HG02588 (cell line): ENCODE data around the gene MTHFSD.

ENCODE experiments used
- ATAC-seq: cut with Tn5 transposase; IDR thresholded peaks from one replicate; pipeline ENCODE4 v1.9.1; 2021; ENCODE audit warnings: mild to moderate bottlenecking, moderate library complexity; ENCODE audit not compliant: unreplicated experiment

MTHFSD gene

DNA sequence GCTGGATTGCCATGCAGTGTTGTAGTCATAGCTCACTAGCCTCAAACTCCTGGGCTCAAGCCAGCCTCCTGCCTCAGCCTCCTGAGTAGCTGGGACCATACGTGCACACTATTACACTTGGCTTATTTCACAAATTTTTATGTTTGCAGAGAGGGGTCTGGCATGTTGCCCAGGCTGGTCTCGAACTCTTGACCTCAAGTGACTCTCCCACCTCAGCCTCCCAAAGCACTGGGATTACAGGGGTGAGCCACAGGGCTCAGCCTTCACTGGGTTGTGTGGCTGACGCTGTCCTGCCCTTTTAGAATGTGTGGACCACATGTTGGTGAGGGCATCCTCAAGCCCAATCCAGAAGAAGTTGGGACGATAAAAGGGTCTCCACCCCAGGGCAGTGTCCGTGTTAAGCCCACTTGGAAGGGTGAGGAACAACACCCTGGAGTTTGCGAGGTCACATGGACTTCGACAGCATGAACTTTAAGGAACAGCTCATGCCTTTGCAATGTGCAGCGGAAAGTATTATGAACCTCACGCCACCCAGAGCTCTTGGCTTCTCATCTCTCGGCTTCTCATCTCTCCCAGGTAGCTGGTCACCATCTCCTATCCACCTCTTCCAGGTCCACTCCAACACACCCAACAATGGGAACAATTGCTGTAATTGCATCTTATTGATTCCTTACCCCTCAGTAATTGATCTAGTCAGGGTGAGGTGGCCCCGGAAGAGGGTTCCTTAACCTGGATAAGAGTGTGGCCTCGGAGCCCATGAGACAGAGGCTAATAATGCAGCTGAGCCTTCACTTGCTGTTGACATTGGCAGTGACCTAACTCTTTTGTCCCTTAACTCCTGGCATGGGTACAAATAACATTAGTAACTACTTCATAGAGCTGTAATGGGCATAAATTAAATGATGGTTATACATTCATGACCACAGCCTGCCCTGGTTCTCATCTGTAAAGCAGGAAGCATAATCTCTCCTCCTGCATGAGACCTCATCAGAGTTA, 30.0 kb upstream of the MTHFSD start:
- ATAC-seq = no peak

DNA sequence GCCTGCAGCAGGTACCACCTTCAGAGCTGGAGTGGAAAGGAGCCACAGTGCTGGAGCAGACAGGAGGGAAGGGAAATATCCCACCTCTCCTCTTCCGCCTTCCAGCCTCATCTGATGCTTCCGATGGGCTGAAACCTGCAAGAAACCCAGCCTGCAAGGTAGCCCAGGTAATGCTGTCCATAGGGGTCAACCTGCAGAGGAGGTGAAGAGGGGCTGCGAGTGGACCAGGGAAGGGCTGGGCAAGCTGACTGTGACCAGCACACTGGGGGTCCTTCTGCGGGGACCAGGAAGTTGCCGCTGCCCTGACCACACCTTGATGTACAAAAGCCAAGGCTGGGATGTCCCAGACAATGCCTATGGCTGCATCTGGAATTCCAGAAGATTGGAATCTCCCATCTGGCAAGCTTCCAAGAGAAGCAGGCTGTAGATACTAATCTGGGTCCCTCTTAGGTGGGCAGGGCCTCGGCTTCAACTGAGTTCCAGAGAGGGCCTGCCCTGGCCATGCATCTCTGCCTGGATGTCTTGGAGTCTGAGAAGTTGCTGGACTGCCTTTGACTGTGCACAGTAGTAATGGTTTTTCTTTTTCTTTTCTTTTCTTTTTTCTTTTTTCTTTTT, 29.1 kb upstream of the MTHFSD start:
- no peak for ATAC-seq

DNA sequence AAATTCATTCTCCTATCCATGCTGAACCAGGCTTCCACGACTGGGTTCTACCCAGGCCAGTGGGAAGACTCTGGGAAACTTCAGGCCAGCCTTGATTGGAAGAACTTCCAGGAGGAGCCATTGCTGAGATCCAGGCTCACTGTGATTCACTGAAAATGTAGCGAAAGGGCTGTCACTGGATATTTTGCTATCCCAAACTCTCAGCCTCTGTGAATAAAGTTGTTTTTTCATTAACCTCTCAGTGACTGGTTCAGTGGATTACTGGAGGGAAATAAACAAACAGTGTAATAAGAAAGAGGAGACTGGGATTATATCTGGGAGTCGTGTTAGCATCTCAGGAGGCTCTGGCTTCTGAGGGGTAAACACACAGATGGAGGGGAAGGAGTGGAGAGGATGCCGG, 26.4 kb upstream of the MTHFSD start:
- no peak for ATAC-seq

DNA sequence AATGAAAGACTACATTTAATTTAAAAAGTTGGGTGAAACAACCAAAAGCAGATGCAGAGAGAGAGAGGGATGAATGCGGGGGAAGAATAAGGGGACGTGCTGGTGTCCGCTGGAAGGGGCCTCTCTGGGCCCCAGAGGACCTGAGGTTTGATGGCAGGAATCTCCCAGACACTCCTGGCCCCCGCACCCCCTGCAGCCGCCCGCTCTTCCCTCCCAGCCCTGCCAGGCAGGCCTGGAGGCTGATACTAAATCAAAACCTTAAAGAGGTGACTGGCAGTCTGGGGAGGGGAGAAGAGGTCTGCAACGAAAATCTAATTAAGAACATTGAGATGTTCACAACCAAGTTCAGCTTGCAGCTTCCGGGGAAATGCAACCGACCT, 25.7 kb upstream of the MTHFSD start:
- ATAC-seq = no peak

DNA sequence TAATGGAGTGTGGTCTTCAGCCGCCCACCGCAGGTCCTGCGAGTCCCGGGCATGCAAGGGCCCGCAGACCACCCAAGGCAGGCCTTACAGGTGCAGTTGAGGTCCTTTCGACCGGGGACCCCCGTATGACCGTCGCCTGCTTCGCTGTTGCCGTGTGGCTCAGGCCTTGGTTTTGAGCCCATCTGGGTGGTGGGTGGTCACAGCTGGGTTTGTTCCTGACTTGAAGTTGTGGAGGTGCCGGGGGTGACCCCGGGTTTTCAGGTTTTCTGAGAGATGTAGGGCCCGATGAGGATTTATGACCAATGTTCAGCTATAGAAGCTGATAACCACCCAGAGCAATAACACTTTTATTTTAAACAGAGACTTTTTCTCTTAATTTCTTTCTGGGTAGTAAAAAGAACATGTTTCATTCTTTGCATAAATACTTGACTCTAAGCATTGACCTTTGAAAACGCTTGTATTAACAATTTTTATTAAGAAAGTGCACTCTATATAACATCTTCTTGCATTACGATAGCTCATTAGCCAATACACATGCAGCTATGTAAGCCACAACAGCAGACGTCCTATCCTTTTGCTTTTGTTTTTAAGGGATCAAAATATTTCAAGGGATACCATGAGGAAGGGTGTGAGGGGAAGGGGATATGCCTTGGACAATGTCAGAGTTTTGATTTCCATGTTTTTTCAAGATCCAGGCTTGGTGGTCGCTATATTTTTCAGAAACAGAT, 25.2 kb upstream of the MTHFSD start:
- no peak for ATAC-seq

DNA sequence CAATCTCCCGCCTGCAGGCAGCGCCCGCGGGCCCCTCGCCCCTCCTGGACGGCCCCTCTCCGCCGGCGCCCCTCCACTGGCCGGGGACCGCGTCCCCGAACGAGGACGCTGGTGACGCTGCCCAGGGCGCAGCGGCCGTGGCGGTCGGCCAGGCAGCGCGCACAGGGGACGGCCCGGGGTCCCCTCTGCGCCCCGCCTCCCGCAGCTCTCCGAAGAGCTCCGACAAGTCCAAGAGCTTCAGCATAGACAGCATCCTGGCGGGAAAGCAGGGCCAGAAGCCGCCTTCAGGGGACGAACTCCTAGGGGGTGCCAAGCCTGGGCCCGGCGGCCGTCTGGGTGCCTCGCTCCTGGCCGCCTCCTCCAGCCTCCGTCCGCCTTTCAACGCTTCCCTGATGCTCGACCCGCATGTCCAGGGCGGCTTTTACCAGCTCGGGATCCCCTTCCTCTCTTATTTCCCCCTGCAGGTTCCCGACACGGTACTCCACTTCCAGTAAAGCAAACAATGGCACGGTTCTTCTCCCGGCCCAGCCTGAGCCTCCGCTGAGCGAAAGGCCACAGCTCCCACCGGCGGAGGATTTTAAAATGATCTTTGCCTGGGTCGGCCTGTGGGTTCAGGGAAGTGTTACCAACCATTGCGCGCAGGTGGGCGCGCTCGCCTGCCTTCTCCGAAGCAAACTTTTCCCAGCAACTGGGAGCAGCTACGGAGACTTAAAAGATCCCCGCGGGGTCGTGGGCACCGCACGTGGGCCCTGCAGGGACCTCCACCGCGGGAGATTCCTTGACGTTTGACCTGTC, 24.4 kb upstream of the MTHFSD start:
- no peak for ATAC-seq

DNA sequence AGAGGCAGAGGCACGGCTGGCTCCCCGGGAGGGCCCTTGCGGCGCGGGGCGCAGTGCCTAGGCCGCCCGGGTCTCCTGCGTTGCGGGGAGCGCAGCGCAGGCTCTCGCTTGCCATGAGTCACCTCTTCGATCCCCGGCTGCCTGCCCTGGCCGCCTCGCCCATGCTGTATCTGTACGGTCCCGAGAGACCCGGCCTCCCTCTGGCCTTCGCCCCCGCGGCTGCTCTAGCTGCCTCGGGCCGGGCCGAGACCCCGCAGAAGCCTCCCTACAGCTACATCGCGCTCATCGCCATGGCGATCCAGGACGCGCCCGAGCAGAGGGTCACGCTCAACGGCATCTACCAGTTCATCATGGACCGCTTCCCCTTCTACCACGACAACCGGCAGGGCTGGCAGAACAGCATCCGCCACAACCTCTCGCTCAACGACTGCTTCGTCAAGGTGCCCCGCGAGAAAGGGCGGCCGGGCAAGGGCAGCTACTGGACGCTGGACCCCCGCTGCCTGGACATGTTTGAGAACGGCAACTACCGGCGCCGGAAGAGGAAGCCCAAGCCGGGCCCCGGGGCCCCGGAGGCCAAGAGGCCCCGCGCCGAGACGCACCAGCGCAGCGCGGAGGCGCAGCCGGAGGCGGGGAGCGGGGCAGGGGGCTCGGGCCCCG, 23.7 kb upstream of the MTHFSD start:
- no peak for ATAC-seq

DNA sequence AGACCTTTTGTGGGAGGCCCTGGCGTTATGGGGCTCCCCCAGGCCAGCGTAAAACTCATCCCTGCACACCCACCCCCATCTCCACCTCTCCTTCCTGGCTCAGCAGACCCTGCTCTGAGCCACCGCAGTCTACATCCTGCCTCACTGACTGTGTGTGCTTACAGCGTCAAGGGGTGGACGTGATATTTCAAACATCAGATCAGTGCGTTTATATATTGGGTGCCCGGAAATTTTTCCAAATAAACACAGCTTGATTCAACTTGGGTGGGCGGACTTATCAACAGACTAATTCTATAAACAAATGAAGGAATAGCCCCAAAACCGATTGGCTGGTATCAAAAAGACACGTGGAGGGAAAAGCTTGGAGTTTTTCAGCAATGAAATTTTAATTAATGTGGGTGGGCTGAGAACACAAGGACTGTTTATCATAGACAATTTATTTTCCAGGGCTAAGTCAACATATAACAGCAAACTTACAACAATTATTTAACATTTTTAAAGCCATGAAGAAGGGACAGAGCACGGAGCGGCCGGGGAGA, 23.1 kb upstream of the MTHFSD start, which contains the start of gene FOXL1:
Gene FOXL1, plus strand, starts transcription at position 489 of the 539 bp plus-strand sequence. CDS start 175 bp downstream, outside the sequence.
- ATAC-seq = no peak

DNA sequence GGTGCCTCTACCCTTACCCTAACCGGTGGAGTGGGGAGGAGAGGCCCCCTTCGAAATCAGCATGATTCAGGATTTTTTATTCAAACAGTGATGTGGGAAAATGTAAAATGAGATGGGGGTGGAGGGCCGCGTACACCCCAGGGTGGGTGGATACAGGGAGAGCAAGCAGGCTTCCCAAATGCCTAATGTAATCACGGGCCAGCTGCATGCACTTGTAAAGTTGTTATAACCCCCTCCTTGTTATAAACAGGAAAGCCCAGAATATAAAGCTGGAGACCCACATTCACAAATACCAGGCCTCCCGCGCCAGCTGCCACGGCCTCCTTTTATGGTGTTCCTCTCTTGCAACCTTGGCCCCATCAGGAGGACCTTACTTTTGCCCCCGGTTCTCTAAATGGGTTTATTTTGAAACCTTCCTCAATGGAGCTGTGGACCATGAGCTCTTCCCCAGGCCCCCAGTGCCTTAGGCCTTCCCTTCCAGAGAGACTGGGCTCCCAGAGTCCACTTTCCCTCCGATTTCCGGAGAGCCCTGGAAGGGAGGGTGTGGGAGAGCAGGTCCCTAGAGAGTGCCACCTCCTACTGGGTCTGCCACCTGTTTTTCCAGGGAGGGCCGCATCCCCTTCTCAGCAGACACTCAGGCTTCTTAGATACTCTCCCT, 22.4 kb upstream of the MTHFSD start:
- no peak for ATAC-seq

DNA sequence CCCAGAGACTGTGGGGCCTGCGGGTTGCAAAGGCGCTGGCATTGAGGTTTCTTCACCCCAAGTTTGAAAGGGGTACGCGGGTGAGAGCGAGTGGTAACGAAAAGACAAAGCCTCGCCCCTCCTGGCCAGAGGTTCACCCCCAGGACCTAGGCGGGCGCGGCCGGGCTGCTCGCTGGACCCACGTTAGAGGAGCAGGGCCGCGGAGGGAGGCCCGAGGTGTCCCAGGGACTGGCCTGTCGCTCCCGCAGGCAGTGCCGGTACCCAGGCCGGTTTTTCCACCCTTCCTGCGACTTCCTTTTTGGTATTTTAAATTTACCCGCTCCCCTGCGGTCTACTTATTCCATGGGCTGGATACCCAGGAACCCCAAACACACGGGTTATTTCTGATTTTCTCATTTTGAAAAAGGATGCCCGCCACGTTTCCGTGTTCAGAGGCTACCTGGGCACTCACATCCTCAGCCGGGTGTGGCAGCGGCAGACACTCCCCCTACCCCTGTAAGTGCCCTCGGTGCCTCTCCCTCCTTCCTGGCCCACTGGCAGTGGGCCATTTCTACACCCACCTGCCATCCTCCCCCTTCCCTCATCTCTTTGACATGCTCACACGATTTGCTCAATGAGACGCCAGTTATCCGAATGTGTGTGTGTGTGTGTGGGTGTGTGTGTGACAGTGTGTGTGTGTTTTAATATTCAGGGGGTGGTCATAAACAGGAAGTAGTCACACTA, 21.7 kb upstream of the MTHFSD start:
- no peak for ATAC-seq

DNA sequence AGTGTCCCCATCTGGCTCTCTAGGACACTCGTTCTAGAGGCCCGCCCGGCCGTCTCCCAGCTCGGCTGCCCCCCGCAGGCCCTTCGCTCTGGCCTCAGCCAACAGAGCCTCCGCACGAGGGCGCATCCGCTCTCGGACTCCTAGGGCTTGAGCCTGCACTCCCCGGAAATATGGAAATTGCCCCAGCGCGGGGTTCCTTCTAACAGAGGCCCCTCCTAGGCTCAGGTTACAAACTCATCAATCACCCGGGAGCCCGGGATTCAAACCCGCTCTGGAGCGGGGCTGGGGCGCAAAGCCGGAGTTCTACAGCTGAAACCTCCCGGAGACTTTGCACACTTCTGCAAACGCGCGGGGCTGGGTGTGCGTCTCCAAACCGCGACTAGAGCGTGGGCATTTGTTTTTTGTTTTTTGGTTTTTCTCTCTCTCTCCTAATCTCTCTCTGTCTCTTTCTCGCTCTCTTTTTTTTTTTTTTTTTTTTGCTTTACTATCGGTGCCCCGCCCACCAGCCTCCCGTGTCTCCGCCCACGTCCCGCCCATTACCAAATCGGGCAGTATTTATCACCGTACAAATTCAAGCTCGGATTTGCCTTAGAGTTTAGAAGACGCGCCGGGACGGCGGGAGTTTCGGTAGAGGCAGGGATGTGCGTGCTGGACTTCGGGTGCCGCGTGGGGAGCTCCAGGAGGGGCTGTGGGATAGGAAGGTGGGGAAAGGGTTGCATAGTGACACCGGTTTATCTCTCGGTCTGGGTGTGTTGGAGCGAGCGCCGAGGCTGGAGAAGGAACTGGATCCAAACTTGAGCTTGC, 20.9 kb upstream of the MTHFSD start:
- no peak for ATAC-seq

DNA sequence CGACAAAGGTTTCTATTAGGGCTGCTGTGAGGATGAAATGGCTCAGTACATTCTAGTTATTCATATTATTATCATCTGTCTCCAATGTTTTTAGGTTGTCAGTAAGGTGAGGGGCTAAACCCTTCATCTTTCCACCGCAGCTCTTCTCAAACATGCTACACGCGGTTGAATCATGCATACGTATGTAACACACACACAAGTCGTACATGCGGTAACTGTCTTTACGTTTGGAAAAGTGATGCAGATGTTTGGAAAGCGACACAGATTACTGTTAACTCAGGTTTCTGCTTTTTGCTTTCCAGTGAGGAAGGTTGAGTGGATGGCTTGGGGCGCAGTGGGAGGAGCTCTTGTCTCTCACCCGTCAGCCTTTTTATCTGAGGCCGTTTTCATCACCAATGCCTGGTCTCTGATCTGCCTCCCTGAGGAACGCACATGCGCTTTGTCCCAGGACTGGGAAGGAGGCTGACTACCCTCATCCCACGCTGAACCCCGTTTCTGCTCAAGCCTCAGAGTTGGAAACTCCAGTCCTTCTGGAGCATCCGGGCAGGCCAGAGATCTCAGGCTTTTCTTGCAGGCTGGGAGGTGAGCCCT, 20.2 kb upstream of the MTHFSD start:
- no peak for ATAC-seq

DNA sequence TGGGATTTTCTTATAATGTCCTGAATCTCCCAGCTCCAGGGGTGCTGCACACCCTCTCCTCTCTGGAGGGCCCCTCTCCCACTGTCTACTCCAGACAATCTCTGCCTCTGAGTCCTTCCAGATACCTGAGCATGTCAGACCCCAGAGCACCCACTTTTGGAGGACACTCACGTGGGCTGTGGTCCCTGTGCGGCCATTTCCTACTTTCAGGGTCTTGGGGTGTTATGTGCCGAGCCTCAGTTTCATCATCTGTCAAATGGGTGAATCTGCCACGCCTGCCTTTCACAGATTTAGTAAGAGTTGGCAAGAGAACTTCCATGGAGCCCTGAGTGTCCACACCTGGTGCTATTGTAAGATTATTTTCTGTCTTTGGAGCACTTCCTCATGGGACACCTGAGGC, 19.6 kb upstream of the MTHFSD start:
- ATAC-seq = no peak

DNA sequence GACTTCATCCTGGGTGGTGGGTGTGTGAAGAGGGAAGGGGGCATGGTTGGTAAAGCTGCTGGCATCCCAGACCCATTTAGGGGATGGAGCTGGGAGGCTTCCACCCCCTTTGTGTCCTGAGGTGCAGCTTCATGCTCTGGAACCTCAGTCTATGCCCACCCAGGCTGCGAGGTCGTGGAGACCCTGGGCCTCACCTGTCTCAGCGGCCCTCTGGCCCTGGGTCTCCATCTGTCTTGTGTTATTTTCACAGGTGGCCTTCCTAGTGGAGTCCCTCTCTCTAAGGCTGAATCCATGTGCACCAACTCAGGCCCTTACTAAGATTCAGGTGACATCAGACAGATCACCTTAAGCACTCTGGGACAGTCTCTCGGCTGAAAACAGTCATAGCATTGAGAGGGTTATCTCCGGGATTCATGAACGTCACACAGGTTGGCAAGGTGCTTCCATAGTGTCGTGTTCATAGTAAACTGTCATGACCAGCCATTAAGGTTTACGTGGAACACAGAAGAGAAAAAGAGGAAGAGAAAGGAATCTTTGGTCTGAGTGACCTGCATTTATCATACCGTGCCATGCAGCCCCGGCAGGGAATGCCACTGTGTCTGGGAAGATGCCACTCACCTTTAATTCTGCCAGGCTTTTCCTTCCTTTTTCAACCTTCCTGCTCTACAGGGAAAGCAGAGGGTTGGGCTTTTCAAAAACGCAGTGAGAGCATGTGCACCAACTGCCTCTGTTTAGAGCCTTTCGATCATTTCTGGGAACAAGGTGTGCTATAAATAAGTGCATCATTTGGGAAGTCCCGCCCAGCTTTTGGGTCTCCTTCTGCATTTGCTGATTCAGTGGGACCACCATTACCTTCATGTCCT, 18.8 kb upstream of the MTHFSD start:
- no peak for ATAC-seq

DNA sequence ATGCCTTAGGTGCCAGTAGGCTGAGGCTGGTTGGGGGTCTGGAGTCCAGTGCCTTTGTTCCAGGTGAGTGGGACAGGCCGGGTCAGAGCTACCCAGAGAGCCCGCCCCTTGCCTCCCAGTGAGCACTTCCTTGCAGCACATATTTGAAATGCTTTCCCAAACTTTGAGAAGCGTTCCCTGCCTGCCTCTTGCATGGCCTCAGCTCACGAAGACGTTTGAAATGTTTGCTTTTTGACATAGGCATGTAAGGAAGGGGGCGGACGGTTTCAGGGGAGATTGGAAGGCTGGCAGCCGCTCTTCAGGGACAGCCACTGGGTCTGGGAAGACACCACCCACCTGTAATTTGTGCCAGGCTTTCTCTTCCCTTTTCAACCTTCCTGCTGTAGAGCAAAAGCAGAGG, 18.2 kb upstream of the MTHFSD start:
- no peak for ATAC-seq

DNA sequence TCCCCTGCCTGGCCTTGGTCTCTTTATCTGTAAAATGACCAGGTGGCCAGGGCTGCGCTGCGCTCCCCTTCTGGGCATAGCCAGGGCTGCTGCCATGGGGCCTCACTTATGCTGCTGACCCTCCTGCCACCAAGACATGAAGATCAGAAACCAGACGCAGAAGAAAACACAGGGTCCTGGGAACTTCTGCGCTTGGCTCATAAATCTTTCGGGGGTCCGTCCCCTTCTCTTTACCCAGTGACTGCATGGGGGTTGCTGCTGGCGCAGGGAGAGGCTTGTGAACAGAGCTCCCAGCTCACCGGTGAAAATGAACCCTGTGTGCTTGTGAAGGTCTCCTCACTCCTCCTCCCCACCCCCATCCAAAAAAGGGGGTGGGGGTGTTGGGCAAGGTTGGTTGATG, 17.6 kb upstream of the MTHFSD start:
- no peak for ATAC-seq
